Measurements from ENCODE around the gene AHNAK2. TPM values are rescaled to one million over a fixed set of nuclear protein-coding genes. Genes with fewer than 3 reads are reported as not detected.
"Not testable (repeated sequence)": the region's sequence is repeated elsewhere in the genome, so short reads cannot be mapped to it uniquely, and the experiment has no call there.

AHNAK2 gene
- total and polyA plus RNA-seq, 8 donors: 0.75 to 2.4 (median 1.4) TPM

DNA sequence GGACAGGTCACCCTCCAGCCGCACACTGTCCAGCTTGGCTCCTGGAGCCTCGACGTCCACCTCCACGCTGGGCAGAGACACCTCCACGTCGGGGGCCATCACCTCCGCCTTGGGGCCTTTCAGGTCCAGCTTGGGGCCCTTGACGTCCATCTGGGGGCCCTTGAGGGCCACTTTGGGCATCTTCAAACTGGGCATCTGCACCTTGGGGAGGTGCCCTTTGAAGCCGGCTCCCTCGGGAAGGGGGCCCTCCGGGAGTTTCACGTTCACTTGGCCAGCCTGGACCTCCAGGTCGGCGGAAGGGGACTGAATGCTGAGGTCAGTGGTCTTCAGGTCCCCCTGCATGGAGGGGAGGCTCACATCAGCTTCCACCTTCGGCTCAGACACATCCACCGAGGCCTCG, 28.2 kb downstream of the AHNAK2 start:
- intact Hi-C loops (cut with DNase I): no loop called here

GRCh38 chr14:104949406-104949955, 28.7 kb downstream of the AHNAK2 start:
- H3K36me3 ChIP-seq; ATAC-seq; H3K9me3 ChIP-seq; FAIRE-seq; H3K27me3 ChIP-seq; H3K4me1 ChIP-seq; H3K4me3 ChIP-seq; intact Hi-C loops (cut with DNase I); H3K27ac ChIP-seq: not testable (repeated sequence)
- 89 to 92% methylated on average over 18 to 24 of the region's 24 CpGs for WGBS, 2 donors
- DNase-seq: peak in 1 of 6 donors; percentile 17

More for the DNA sequence above, 28.2 kb downstream of the AHNAK2 start:
- H3K9me3 ChIP-seq: no peaks in the 10 kb centered on the region
- ATAC-seq (no peak), FAIRE-seq (no peak), DNase-seq (peak in 1 of 6 donors; percentile 7)
- H3K36me3 ChIP-seq: no peaks in the 10 kb centered on the region
- no peak overlapping the region for H3K4me3 ChIP-seq
- WGBS, 2 donors: 81 to 92% methylated on average over 15 to 17 of the region's 17 CpGs
- H3K27ac ChIP-seq: no peak overlapping the region
- no peaks in the 10 kb centered on the region for H3K27me3 ChIP-seq
- no peaks in the 10 kb centered on the region for H3K4me1 ChIP-seq
- TF ChIP-seq CTCF (IDR thresholded peaks at IDR 0.05): no peak

- Histone ChIP-seq H3K4me3 (no peak overlapping the region), H3K36me3 (no peaks in the 10 kb centered on the region), H3K4me1 (no peaks in the 10 kb centered on the region), H3K27ac (no peak overlapping the region), H3K9me3 (no peaks in the 10 kb centered on the region), H3K27me3 (no peaks in the 10 kb centered on the region)
- no peak for TF ChIP-seq CTCF (IDR thresholded peaks at IDR 0.05)
- no peak for FAIRE-seq
- intact Hi-C loops (cut with DNase I): no loop called here
- DNase-seq: no peak
- 74 to 94% methylated on average over 8 to 9 of the region's 11 CpGs for WGBS, 2 donors
- no peak for ATAC-seq
Observed at GRCh38 chr14:104948736-104949031, 29.5 kb downstream of the AHNAK2 start.

GRCh38 chr14:104947881-104948735, 30.1 kb downstream of the AHNAK2 start:
- H3K36me3 ChIP-seq; H3K27ac ChIP-seq; H3K27me3 ChIP-seq; H3K9me3 ChIP-seq; intact Hi-C loops (cut with DNase I); ATAC-seq; FAIRE-seq; H3K4me1 ChIP-seq; H3K4me3 ChIP-seq: not testable (repeated sequence)
- peak in 2 of 6 donors; percentile 6 to 46 for DNase-seq
- 88 to 90% methylated on average over 34 to 35 of the region's 35 CpGs for WGBS, 2 donors

- DNase-seq: peak in 1 of 6 donors; percentile 40
- ATAC-seq; H3K27me3 ChIP-seq; FAIRE-seq; H3K4me1 ChIP-seq; intact Hi-C loops (cut with DNase I); H3K4me3 ChIP-seq; H3K36me3 ChIP-seq; H3K9me3 ChIP-seq; H3K27ac ChIP-seq: not testable (repeated sequence)
- 84 to 89% methylated on average over 13 of the region's 13 CpGs for WGBS, 2 donors
Observed at GRCh38 chr14:104947201-104947600, 31.0 kb downstream of the AHNAK2 start.

- ATAC-seq; H3K27me3 ChIP-seq; intact Hi-C loops (cut with DNase I); H3K27ac ChIP-seq; H3K36me3 ChIP-seq; H3K9me3 ChIP-seq; H3K4me3 ChIP-seq; H3K4me1 ChIP-seq; FAIRE-seq: not testable (repeated sequence)
- peak in 2 of 6 donors; percentile 8 to 40 for DNase-seq
- 84 to 90% methylated on average over 39 to 42 of the region's 43 CpGs for WGBS, 2 donors
Observed at GRCh38 chr14:104945986-104946965, 31.9 kb downstream of the AHNAK2 start.

DNA sequence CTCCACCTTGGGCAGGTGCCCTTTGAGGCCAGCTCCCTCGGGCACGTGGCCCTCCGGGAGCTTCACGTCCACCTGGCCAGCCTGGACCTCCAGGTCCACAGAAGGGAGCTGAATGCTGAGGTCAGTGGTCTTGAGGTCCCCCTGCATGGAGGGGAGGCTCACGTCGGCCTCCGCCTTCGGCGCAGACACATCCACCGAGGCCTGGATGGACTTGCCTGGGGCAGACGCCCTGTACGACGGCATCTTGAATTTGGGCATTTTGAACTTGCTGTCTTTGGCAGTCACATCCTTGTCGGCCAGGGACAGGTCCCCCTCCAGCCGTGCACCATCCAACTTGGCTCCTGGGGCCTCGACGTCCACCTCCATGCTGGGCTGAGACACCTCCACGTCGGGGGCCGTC, 32.9 kb downstream of the AHNAK2 start:
- H3K27ac ChIP-seq; H3K27me3 ChIP-seq; H3K4me1 ChIP-seq; intact Hi-C loops (cut with DNase I); H3K4me3 ChIP-seq; FAIRE-seq; H3K9me3 ChIP-seq; ATAC-seq; H3K36me3 ChIP-seq: not testable (repeated sequence)
- DNase-seq: peak in 3 of 6 donors; percentile 6 to 43 (median 35)
- 82 to 85% methylated on average over 16 to 18 of the region's 20 CpGs for WGBS, 2 donors

DNA sequence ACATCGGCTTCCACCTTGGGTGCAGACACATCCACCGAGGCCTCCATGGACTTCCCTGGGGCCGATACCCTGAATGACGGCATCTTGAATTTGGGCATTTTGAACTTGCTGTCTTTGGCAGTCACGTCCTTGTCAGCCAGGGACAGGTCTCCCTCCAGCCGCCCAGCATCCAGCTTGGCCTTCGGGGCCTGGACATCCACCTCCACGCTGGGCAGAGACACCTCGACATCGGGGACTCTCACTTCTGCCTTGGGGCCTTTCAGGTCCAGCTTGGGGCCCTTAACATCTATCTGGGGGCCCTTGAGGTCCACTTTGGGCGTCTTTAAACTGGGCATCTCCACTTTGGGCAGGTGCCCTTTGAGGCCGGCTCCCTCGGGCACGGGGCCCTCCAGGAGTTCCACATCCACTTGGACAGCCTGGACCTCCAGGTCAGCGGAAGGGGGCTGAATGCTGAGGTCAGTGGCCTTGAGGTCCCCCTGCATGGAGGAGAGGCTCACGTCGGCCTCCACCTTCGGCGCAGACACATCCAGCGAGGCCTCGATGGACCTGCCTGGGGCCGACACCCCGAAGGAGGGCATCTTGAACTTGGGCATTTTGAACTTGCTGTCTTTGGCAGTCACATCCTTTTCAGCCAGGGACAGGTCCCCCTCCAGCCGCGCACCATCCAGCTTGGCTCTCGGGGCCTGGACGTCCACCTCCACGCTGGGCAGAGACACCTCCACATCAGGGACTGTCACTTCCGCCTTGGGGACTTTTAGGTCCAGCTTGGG, 33.6 kb downstream of the AHNAK2 start:
- intact Hi-C loops (cut with DNase I); FAIRE-seq; ATAC-seq; H3K27me3 ChIP-seq; H3K4me1 ChIP-seq; H3K4me3 ChIP-seq; H3K36me3 ChIP-seq; H3K9me3 ChIP-seq; H3K27ac ChIP-seq: not testable (repeated sequence)
- peak in 2 of 6 donors; percentile 12 to 43 for DNase-seq
- 87 to 91% methylated on average over 29 of the region's 29 CpGs for WGBS, 2 donors

GRCh38 chr14:104944016-104944308, 34.2 kb downstream of the AHNAK2 start:
- 75 to 84% methylated on average over 6 of the region's 6 CpGs for WGBS, 2 donors
- ATAC-seq; FAIRE-seq; intact Hi-C loops (cut with DNase I); H3K27ac ChIP-seq; H3K36me3 ChIP-seq; H3K9me3 ChIP-seq; H3K4me3 ChIP-seq; DNase-seq; H3K27me3 ChIP-seq; H3K4me1 ChIP-seq: not testable (repeated sequence)

Measured in pancreas (tissue), 10 donors.